GM12891 (cell line): ENCODE results near the gene PDZD2.

Source experiments
- POLR2A ChIP-seq: IDR thresholded peaks from 2 replicates; pipeline ENCODE4 v1.6.1; 2011; ENCODE audit warnings: low read depth, low read length, control low read depth
- POLR2AphosphoS5 ChIP-seq: IDR thresholded peaks from 2 replicates; pipeline ENCODE4 v1.6.1; 2011; ENCODE audit warnings: low read depth, low read length, control low read depth
- POU2F2 ChIP-seq: IDR thresholded peaks from 2 replicates; pipeline ENCODE4 v1.6.1; 2011; ENCODE audit warnings: low read depth, mild to moderate bottlenecking, control low read depth, low read length, moderate library complexity
- TAF1 ChIP-seq: IDR thresholded peaks from 2 replicates; pipeline ENCODE4 v1.6.1; 2011; ENCODE audit warnings: low read depth, low read length, control low read depth

GRCh38 chr5:32071351-32071944, 432.5 kb downstream of the PDZD2 start:
- TF ChIP-seq POLR2A (no peak), TAF1 (no peak), POU2F2 (no peak), POLR2AphosphoS5 (no peak)
